ENCODE measurements around the gene ONECUT3.

Gene ONECUT3

DNA sequence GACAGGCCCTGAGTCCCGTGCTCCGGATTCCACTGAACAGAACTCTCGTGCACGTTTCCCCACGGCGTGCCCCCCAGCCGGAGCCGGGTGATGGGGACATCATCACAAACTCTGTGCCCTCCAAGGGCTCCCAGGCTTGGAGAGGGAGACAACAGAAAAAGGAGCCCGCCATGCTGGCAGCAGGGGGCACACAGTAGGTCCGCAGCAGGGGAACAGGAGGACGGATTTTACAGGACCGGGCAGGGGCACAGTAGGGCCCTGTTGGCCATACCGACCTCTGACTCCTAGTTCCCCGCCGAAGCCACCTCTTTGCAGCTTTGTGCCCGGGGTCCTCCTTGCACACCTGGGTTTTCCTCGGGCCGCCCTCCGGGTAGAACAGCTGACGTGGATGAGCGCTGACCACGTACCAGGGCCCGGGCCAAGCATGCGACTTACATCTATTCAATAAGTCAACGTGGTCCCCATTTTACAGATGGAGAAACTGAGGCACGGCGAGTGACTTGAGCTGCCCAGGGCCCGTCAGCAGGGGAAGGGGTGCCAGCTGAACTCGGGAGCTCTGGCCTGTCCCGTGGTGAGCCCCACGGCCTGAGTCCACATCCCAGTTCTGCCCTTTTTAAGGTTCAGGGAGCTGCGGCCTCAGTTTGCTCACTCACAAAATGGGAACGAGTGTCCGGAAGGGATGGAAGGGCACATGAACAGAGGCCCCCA is 10.2 kb upstream of the ONECUT3 start:
- no peak for DNase-seq

DNA sequence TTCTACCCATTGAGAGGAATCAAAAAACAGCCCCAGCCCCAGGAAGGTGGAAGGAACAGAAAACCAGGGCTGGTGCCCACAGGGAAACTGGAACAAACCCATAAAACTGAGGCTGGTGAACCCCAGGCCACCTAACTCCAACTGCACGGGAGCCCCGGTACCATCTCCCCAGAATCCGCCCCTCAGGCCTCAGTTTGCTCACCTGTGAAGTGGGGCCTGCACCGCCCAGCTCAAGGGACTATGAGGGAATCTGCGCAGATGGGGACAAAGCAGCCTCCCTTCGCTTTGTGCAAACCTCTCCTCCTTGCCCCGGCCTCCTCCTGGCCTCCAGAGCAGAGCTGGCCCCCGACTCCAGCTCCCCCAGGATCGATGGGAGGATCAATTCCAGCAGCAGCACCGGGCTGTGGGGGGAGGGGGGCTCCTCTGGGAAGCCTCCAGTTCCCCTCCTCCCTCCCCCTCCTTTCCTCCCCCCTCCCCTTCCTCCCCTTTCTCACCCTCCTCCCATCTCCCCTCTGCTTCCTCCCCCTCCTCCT is 9.1 kb upstream of the ONECUT3 start:
- DNase-seq, result no peak

DNA sequence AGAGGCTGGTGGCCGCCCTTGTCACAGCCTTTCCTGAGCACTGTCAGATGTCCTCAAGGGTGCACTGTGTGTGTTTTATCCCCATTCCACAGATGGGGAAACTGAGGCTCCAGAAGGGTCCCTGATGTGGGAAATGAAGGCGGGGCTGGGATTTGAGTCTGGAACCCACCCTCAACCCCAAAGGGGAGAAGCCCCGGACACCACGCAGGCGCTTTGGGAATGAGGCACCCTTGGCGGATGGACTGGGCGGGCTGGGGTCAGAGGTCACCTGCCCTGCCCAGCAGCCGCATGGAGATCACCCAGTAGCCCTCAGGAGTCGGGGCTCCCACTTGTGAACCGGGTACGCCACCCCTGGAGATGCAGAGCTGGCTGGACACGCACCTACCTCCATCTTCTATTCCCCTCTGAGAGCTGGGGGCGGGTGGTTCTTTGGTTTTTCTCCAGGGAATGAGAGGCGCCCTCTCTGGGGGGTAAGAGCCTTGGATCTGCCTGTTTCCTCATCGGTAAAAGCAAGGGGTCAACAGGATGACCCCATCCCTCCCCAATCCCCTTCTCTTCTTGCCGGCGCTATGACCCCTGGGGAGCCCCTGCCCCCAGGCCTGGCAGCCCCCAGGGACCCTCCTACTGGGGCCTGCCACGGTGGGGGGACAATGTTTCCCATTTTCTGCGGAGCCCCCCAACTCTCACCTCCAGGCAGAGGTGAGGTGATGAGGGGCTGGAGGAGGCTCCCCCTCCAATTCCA is 8.3 kb upstream of the ONECUT3 start:
- no peak for DNase-seq

DNA sequence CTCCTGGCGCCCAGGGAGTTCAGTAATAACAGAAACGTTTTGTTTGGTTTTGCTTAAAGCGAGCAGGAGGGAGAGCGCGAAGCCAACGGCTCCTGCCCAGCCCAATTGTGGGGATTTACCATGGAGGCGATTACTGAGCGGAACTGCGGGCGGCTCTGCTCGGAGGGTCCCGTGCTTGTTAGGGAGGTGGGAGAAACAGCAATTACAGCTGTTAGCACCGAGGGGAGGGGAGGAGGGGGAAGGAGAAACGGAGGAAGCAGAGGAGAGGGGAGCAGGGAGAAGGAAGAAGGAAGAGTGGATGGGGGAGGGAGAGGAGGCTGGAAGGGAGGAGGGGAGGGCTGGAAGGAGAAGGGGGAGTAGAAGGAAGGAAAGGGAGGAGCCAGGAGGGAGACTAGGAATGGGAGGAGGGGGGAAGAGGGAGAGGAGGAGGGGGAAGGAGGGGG is 7.7 kb upstream of the ONECUT3 start:
- DNase-seq, result no peak

- no peak for DNase-seq
Measured at GRCh38 chr19:1746401-1747284, 6.7 kb upstream of the ONECUT3 start.

GRCh38 chr19:1747285-1748114 is 5.8 kb upstream of the ONECUT3 start:
- DNase-seq, result peak; percentile 34

GRCh38 chr19:1748115-1748872 is 5.0 kb upstream of the ONECUT3 start:
- DNase-seq, result no peak

GRCh38 chr19:1748873-1749341 is 4.4 kb upstream of the ONECUT3 start:
- no peak for DNase-seq

GRCh38 chr19:1749373-1750342 is 3.6 kb upstream of the ONECUT3 start:
- no peak for DNase-seq

GRCh38 chr19:1750343-1751021 is 2.8 kb upstream of the ONECUT3 start:
- no peak for DNase-seq

DNA sequence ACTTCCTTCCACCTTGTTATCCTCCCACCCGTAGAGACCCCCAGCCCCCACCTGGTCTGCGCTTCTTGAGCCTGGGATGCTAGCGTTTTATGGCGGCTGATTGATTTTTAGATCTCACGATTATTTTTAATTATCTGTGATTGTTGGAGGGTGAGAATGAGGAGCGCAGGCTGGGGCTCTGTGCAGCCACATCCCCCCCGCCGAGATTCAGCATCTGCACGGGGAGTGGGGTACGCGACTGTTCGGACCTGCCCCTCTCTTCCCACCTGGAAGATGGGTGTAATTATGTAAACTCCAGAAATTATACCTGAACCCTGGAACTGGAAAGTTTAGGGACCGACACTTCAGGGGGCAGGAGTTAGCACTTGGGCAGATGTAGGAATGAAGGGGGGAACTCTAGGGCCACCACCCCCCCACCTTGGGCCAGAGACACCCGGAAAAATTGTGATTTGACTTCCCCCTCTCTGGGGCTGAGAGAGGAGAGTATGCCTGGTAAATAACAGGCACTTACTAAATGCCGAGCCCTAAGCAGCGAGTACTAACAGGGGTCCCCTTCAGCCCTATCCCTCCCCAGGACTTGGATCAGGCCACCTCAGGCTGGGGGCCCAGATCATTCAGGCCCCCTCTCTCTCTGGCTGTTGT is 1.8 kb upstream of the ONECUT3 start:
- no peak for DNase-seq

GRCh38 chr19:1752009-1752756 is 1.1 kb upstream of the ONECUT3 start:
- no peak for DNase-seq

DNA sequence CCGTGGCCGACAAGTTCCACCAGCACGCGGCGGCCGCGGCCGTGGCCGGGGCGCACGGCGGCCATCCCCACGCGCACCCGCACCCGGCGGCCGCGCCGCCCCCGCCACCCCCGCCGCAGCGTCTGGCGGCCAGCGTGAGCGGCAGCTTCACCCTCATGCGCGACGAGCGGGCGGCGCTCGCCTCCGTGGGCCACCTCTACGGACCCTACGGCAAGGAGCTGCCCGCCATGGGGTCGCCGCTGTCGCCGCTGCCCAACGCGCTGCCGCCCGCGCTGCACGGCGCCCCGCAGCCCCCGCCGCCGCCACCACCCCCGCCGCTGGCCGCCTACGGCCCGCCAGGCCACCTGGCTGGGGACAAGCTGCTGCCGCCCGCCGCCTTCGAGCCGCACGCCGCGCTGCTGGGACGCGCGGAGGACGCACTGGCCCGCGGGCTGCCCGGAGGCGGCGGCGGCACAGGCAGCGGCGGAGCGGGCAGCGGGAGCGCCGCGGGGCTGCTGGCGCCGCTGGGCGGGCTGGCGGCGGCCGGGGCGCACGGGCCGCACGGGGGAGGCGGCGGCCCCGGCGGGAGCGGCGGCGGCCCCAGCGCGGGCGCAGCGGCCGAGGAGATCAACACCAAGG is 821 bp downstream of the ONECUT3 start:
- no peak for DNase-seq

DNA sequence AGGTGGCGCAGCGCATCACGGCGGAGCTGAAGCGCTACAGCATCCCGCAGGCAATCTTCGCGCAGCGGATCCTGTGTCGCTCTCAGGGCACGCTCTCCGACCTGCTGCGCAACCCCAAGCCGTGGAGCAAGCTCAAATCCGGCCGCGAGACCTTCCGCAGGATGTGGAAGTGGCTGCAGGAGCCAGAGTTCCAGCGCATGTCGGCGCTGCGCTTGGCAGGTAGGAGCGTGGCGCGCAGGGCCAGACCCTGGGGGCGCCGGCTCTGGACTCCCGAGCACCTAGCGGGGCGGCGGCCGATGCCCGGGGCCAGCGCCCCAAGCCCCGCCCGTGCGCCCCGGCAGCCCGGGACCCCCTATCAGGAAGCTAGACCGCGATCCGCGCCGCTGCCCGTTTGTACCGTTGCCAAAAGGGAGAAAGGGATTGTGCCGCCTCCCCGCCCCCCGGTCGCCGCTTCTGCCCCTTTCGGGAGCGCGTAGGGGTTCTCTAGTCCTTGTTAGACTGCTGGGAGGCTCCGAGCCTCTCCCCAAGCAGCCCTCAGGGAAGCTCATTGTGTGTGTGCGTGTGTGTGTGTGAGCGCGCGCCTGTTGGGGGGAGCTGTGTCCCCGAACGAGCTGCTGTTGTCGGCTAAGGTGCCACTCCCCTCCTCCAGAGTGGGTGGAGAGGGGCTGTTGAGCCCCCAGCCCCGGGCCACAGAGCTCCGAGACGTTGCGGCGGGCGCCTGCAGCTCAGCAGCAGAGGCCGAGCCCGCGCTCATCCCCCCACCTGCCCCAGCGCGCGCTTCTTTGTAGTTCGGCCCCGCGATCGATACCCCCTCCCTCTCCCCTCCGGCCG is 1.5 kb downstream of the ONECUT3 start:
- DNase-seq, result no peak

DNA sequence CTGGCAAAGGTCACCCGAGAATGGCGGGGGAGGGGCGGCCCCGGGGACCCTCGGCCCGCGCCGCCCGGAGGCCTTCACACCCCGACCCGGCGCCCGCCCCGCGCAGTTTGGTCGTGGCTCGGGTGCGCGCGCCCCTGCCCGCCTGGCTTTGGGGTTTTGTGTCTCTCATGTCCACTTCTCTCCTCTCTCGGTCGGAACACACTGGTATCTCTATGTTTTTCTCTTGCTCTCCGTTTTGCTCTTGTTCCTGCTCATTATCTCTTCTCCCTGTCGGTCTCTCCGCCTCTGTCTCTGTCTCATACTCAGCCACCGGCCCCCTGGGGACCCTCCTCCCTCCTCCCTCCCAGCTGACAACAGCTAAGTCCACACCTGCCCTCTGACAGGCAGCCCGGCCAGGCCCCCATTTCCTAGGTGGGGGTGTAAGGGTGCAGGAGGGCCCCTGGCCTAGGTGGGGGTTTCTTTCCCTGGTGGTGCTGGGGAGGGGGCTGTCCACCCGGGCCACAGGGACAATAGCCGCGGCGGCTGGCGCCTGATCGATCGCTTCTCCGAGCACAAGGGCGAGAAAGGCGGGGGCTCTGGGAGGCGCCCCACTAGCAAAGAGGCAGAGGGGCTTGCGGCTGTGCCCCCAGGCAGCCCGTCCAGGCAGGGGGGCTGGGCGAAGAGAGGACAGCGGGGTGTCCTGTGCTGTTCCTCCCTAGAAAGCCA is 2.3 kb downstream of the ONECUT3 start:
- DNase-seq, result no peak

GRCh38 chr19:1756264-1756663 is 3.0 kb downstream of the ONECUT3 start:
- no peak for DNase-seq
